Measurements from ENCODE around the gene LOXHD1.

Gene LOXHD1

GRCh38 chr18:46574000-46574742 is 82.8 kb downstream of the LOXHD1 start:
- no peak for DNase-seq

- DNase-seq, result no peak
Measured at GRCh38 chr18:46573156-46573555, 83.9 kb downstream of the LOXHD1 start.

GRCh38 chr18:46571756-46572155 is 85.3 kb downstream of the LOXHD1 start:
- DNase-seq, result no peak

- DNase-seq, result no peak
Measured at GRCh38 chr18:46570666-46571065, 86.4 kb downstream of the LOXHD1 start.

- DNase-seq, result no peak
Measured at GRCh38 chr18:46570134-46570533, 86.9 kb downstream of the LOXHD1 start.

- DNase-seq, result no peak
Measured at GRCh38 chr18:46569211-46569610, 87.8 kb downstream of the LOXHD1 start.

- DNase-seq, result no peak
Measured at GRCh38 chr18:46567196-46567595, 89.8 kb downstream of the LOXHD1 start.

GRCh38 chr18:46566111-46566510 is 90.9 kb downstream of the LOXHD1 start:
- no peak for DNase-seq

- DNase-seq, result no peak
Measured at GRCh38 chr18:46565256-46565655, 91.8 kb downstream of the LOXHD1 start.

GRCh38 chr18:46563317-46563716 is 93.7 kb downstream of the LOXHD1 start:
- no peak for DNase-seq

GRCh38 chr18:46562674-46563192 is 94.3 kb downstream of the LOXHD1 start:
- no peak for DNase-seq

- DNase-seq, result no peak
Measured at GRCh38 chr18:46560671-46561045, 96.4 kb downstream of the LOXHD1 start.

GRCh38 chr18:46559946-46560670 is 96.9 kb downstream of the LOXHD1 start:
- no peak for DNase-seq

GRCh38 chr18:46559296-46559695 is 97.7 kb downstream of the LOXHD1 start:
- no peak for DNase-seq

GRCh38 chr18:46556590-46557206 is 100.3 kb downstream of the LOXHD1 start:
- DNase-seq, result no peak

GRCh38 chr18:46555724-46556123 is 101.3 kb downstream of the LOXHD1 start:
- no peak for DNase-seq

GRCh38 chr18:46555213-46555612 is 101.8 kb downstream of the LOXHD1 start:
- no peak for DNase-seq

GRCh38 chr18:46554406-46555080 is 102.5 kb downstream of the LOXHD1 start:
- DNase-seq, result no peak

GRCh38 chr18:46550609-46551008 is 106.4 kb downstream of the LOXHD1 start:
- no peak for DNase-seq

- DNase-seq, result no peak
Measured at GRCh38 chr18:46547520-46547919, 109.5 kb downstream of the LOXHD1 start.

GRCh38 chr18:46546111-46546640 is 110.8 kb downstream of the LOXHD1 start:
- no peak for DNase-seq

GRCh38 chr18:46542545-46542944 is 114.5 kb downstream of the LOXHD1 start:
- DNase-seq, result no peak

- DNase-seq, result no peak
Measured at GRCh38 chr18:46541626-46542189, 115.3 kb downstream of the LOXHD1 start.
